Measurements from ENCODE around the gene CEACAM20.
A peak's percentile ranks its signal among the peaks of the same experiment; 100 is the strongest.
"Not testable (repeated sequence)": the region's sequence is repeated elsewhere in the genome, so short reads cannot be mapped to it uniquely, and the experiment has no call there.

The CEACAM20 gene

GRCh38 chr19:44552324-44552723 is 22.8 kb upstream of the CEACAM20 start:
- Histone ChIP-seq H3K4me1 (no peaks in the 10 kb centered on the region), H3K9me3 (ENCODE audit: control insufficient read depth, low read length) (no peaks in the 10 kb centered on the region), H3K27ac (no peak overlapping the region), H3K9ac (no peak overlapping the region), H3K27me3 (ENCODE audit: control insufficient read depth, insufficient read depth, low read length) (no peaks in the 10 kb centered on the region), H3K36me3 (ENCODE audit: control insufficient read depth, insufficient read depth, low read length) (no peaks in the 10 kb centered on the region), H3K4me2 (ENCODE audit: low read length) (no peak overlapping the region), H2AFZ (no peak overlapping the region), H3K79me2 (no peaks in the 10 kb centered on the region), H3K4me3 (ENCODE audit: low read depth, low read length) (no peak overlapping the region)
- peak; percentile 6 for TF ChIP-seq CTCF (IDR thresholded peaks at IDR 0.05)

- TF ChIP-seq CTCF (IDR thresholded peaks at IDR 0.05), result no peak
- H3K27me3 ChIP-seq (ENCODE audit: control insufficient read depth, insufficient read depth, low read length), result no peaks in the 10 kb centered on the region
- no peaks in the 10 kb centered on the region for H3K36me3 ChIP-seq (ENCODE audit: control insufficient read depth, insufficient read depth, low read length)
- no peak overlapping the region for H3K27ac ChIP-seq
- H3K9me3 ChIP-seq (ENCODE audit: control insufficient read depth, low read length), result no peaks in the 10 kb centered on the region
- no peak overlapping the region for H3K9ac ChIP-seq
- H3K4me1 ChIP-seq, result no peaks in the 10 kb centered on the region
- H3K4me3 ChIP-seq (ENCODE audit: low read depth, low read length), result no peak overlapping the region
- no peak overlapping the region for H3K4me2 ChIP-seq (ENCODE audit: low read length)
- no peaks in the 10 kb centered on the region for H3K79me2 ChIP-seq
- no peak overlapping the region for H2AFZ ChIP-seq
Observed at GRCh38 chr19:44551850-44552249, 22.4 kb upstream of the CEACAM20 start.

- H3K27ac ChIP-seq; H3K4me1 ChIP-seq; H3K9ac ChIP-seq; H3K4me2 ChIP-seq (ENCODE audit: low read length); H2AFZ ChIP-seq; H3K79me2 ChIP-seq; H3K27me3 ChIP-seq (ENCODE audit: control insufficient read depth, insufficient read depth, low read length); H3K9me3 ChIP-seq (ENCODE audit: control insufficient read depth, low read length); H3K4me3 ChIP-seq (ENCODE audit: low read depth, low read length); H3K36me3 ChIP-seq (ENCODE audit: control insufficient read depth, insufficient read depth, low read length): not testable (repeated sequence)
Observed at GRCh38 chr19:44550976-44551375, 21.5 kb upstream of the CEACAM20 start.

GRCh38 chr19:44549507-44549906 is 20.0 kb upstream of the CEACAM20 start:
- Histone ChIP-seq H3K4me1 (no peaks in the 10 kb centered on the region), H3K27me3 (ENCODE audit: control insufficient read depth, insufficient read depth, low read length) (no peaks in the 10 kb centered on the region), H2AFZ (no peak overlapping the region), H3K36me3 (ENCODE audit: control insufficient read depth, insufficient read depth, low read length) (no peaks in the 10 kb centered on the region), H3K79me2 (no peaks in the 10 kb centered on the region), H3K4me3 (ENCODE audit: low read depth, low read length) (no peak overlapping the region), H3K4me2 (ENCODE audit: low read length) (no peak overlapping the region), H3K9ac (no peak overlapping the region), H3K9me3 (ENCODE audit: control insufficient read depth, low read length) (no peaks in the 10 kb centered on the region), H3K27ac (no peak overlapping the region)
- no peak for TF ChIP-seq CTCF (IDR thresholded peaks at IDR 0.05)

- Histone ChIP-seq H3K4me2 (ENCODE audit: low read length) (no peak overlapping the region), H3K36me3 (ENCODE audit: control insufficient read depth, insufficient read depth, low read length) (no peaks in the 10 kb centered on the region), H3K27ac (no peak overlapping the region), H3K79me2 (no peaks in the 10 kb centered on the region), H3K9me3 (ENCODE audit: control insufficient read depth, low read length) (no peaks in the 10 kb centered on the region), H3K27me3 (ENCODE audit: control insufficient read depth, insufficient read depth, low read length) (no peaks in the 10 kb centered on the region), H3K9ac (no peak overlapping the region), H2AFZ (no peak overlapping the region), H3K4me1 (no peaks in the 10 kb centered on the region), H3K4me3 (ENCODE audit: low read depth, low read length) (no peak overlapping the region)
- no peak for TF ChIP-seq CTCF (IDR thresholded peaks at IDR 0.05)
Observed at GRCh38 chr19:44548736-44549135, 19.3 kb upstream of the CEACAM20 start.
